ENCODE data around the gene ELOVL1.

Gene ELOVL1

DNA sequence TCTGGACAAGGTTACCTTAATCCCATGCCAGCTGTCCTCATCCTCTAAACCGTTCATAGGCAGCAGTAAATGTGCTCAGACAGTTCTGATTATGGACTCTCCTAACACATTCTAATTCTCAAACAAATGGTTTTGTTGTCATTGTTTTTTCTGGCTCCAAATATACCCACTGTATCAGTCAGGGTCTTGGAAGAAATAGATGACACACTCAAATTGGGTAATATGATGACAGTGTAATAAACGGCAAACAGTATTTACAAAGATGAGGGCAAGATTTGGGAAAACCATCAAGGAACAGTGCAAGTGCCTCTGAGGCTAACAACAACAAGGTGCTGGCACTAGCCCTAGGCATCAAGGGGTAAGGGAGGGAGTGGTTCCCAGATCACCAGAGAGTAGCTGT is 13.3 kb downstream of the ELOVL1 start:
- ChIA-PET CTCF (no interaction called here), POLR2A (interaction anchor here (1.0 kb wide), 1 partner anchor 14 kb away, joined by 3 read pairs; no protein-coding TSS in a partner anchor)
- TF ChIP-seq LEF1 (IDR thresholded peaks at IDR 0.05; ENCODE audit: borderline replicate concordance) (no peak), CTBP1 (IDR thresholded peaks at IDR 0.05; ENCODE audit: borderline replicate concordance) (no peak), L3MBTL2 (conservative IDR thresholded peaks at IDR 0.05) (no peak), BHLHE40 (IDR thresholded peaks at IDR 0.05; ENCODE audit: borderline replicate concordance) (no peak), SP1 (IDR thresholded peaks at IDR 0.05) (no peak), HDGF (IDR thresholded peaks at IDR 0.05; ENCODE audit: borderline replicate concordance) (no peak), FOXA1 (IDR thresholded peaks at IDR 0.05) (no peak), FOXK2 (IDR thresholded peaks at IDR 0.05) (no peak), ZNF384 (IDR thresholded peaks at IDR 0.05) (no peak), SUZ12 (IDR thresholded peaks at IDR 0.05) (no peak)
- TF ChIP-seq, protein P1, sequence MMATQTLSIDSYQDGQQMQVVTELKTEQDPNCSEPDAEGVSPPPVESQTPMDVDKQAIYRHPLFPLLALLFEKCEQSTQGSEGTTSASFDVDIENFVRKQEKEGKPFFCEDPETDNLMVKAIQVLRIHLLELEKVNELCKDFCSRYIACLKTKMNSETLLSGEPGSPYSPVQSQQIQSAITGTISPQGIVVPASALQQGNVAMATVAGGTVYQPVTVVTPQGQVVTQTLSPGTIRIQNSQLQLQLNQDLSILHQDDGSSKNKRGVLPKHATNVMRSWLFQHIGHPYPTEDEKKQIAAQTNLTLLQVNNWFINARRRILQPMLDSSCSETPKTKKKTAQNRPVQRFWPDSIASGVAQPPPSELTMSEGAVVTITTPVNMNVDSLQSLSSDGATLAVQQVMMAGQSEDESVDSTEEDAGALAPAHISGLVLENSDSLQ (IDR thresholded peaks at IDR 0.05): no peak
- DNase-seq (ENCODE audit: extremely low spot score): no peak

GRCh38 chr1:43352881-43353280 is 14.9 kb downstream of the ELOVL1 start:
- DNase-seq (ENCODE audit: extremely low spot score): no peak
- ChIA-PET CTCF (no interaction called here), POLR2A (interaction anchor here (1.1 kb wide), 1 partner anchor 297 kb away, joined by 3 read pairs; the partner anchor contains the start of gene KDM4A)
- TF ChIP-seq HDGF (IDR thresholded peaks at IDR 0.05; ENCODE audit: borderline replicate concordance) (no peak), ZNF384 (IDR thresholded peaks at IDR 0.05) (no peak), BHLHE40 (IDR thresholded peaks at IDR 0.05; ENCODE audit: borderline replicate concordance) (no peak), CTBP1 (IDR thresholded peaks at IDR 0.05; ENCODE audit: borderline replicate concordance) (no peak), LEF1 (IDR thresholded peaks at IDR 0.05; ENCODE audit: borderline replicate concordance) (no peak), FOXA1 (IDR thresholded peaks at IDR 0.05) (no peak), ARNT (IDR thresholded peaks at IDR 0.05) (no peak), L3MBTL2 (conservative IDR thresholded peaks at IDR 0.05) (no peak), FOXM1 (IDR thresholded peaks at IDR 0.05; ENCODE audit: borderline replicate concordance) (no peak), ELF4 (IDR thresholded peaks at IDR 0.05) (no peak), SP1 (IDR thresholded peaks at IDR 0.05) (no peak), SUZ12 (IDR thresholded peaks at IDR 0.05) (no peak), TARDBP (IDR thresholded peaks at IDR 0.05) (no peak), FOXK2 (IDR thresholded peaks at IDR 0.05) (no peak)
- TF ChIP-seq, protein P1 (IDR thresholded peaks at IDR 0.05): no peak

DNA sequence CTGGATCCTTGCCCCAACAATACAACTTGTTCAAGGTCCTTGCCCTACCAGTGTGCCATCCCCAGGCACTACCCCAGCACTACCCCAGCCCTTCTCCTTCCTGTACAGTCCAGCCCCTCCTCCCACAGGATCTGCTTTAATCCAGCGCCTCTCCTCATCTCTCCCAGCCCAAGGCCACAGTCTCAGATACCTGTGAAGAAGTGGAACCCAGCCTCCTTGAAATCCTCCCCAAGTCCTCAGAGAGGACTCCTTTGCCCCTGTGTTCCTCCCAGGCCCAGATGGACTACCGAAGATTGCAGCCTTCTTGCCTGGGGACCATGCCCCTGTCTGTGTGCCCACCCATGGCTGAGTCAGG is 15.5 kb downstream of the ELOVL1 start:
- POLR2A ChIA-PET: interaction anchor here (1.1 kb wide), 1 partner anchor 298 kb away, joined by 3 read pairs; the partner anchor contains the start of gene KDM4A
- DNase-seq (ENCODE audit: extremely low spot score): no peak
- TF ChIP-seq FOXM1 (IDR thresholded peaks at IDR 0.05; ENCODE audit: borderline replicate concordance): no peak
- no peak for TF ChIP-seq FOXK2 (IDR thresholded peaks at IDR 0.05)
- no peak for TF ChIP-seq CTBP1 (IDR thresholded peaks at IDR 0.05; ENCODE audit: borderline replicate concordance)
- TF ChIP-seq LEF1 (IDR thresholded peaks at IDR 0.05; ENCODE audit: borderline replicate concordance): no peak
- CTCF ChIA-PET: no interaction called here

GRCh38 chr1:43351421-43352350 is 16.1 kb downstream of the ELOVL1 start:
- ChIA-PET CTCF (no interaction called here), POLR2A (interaction anchor here (0.8 kb wide), 1 partner anchor 37 kb away, joined by 3 read pairs; no protein-coding TSS in a partner anchor)
- DNase-seq (ENCODE audit: extremely low spot score): no peak
- TF ChIP-seq FOXK2 (IDR thresholded peaks at IDR 0.05): no peak
- TF ChIP-seq SUZ12 (IDR thresholded peaks at IDR 0.05): no peak
- no peak for TF ChIP-seq TARDBP (IDR thresholded peaks at IDR 0.05)
- no peak for TF ChIP-seq BHLHE40 (IDR thresholded peaks at IDR 0.05; ENCODE audit: borderline replicate concordance)
- TF ChIP-seq L3MBTL2 (conservative IDR thresholded peaks at IDR 0.05): no peak
- TF ChIP-seq ELF4 (IDR thresholded peaks at IDR 0.05): no peak
- TF ChIP-seq ZNF384 (IDR thresholded peaks at IDR 0.05): no peak
- no peak for TF ChIP-seq NFRKB (IDR thresholded peaks at IDR 0.05)
- TF ChIP-seq ARNT (IDR thresholded peaks at IDR 0.05): no peak
- TF ChIP-seq SP1 (IDR thresholded peaks at IDR 0.05): no peak
- TF ChIP-seq HDGF (IDR thresholded peaks at IDR 0.05; ENCODE audit: borderline replicate concordance): no peak
- TF ChIP-seq, protein P1 (IDR thresholded peaks at IDR 0.05): no peak
- no peak for TF ChIP-seq FOXA1 (IDR thresholded peaks at IDR 0.05)
- no peak for TF ChIP-seq LEF1 (IDR thresholded peaks at IDR 0.05; ENCODE audit: borderline replicate concordance)
- TF ChIP-seq CTBP1 (IDR thresholded peaks at IDR 0.05; ENCODE audit: borderline replicate concordance): no peak
- TF ChIP-seq FOXM1 (IDR thresholded peaks at IDR 0.05; ENCODE audit: borderline replicate concordance): no peak

GRCh38 chr1:43350976-43351375 is 16.8 kb downstream of the ELOVL1 start:
- ChIA-PET POLR2A (interaction anchor here (4.5 kb wide), 1 partner anchor 7 kb away, joined by 39 read pairs; the partner anchor contains the start of gene CDC20), CTCF (interaction anchor here (0.9 kb wide), 1 partner anchor 40 kb away, joined by 3 read pairs; no protein-coding TSS in a partner anchor)
- TF ChIP-seq SUZ12 (IDR thresholded peaks at IDR 0.05) (no peak), ELF4 (IDR thresholded peaks at IDR 0.05) (no peak), LEF1 (IDR thresholded peaks at IDR 0.05; ENCODE audit: borderline replicate concordance) (no peak), FOXA1 (IDR thresholded peaks at IDR 0.05) (no peak), BHLHE40 (IDR thresholded peaks at IDR 0.05; ENCODE audit: borderline replicate concordance) (no peak), FOXK2 (IDR thresholded peaks at IDR 0.05) (no peak), TARDBP (IDR thresholded peaks at IDR 0.05) (no peak), HDGF (IDR thresholded peaks at IDR 0.05; ENCODE audit: borderline replicate concordance) (no peak), SP1 (IDR thresholded peaks at IDR 0.05) (no peak), CTBP1 (IDR thresholded peaks at IDR 0.05; ENCODE audit: borderline replicate concordance) (no peak), ZNF384 (IDR thresholded peaks at IDR 0.05) (no peak), FOXM1 (IDR thresholded peaks at IDR 0.05; ENCODE audit: borderline replicate concordance) (no peak), ARNT (IDR thresholded peaks at IDR 0.05) (no peak), L3MBTL2 (conservative IDR thresholded peaks at IDR 0.05) (no peak), NFRKB (IDR thresholded peaks at IDR 0.05) (no peak)
- TF ChIP-seq, protein P1 (IDR thresholded peaks at IDR 0.05): no peak
- no peak for DNase-seq (ENCODE audit: extremely low spot score)
